ENCODE data around the gene RNU7-1. TPM values are rescaled to one million over a fixed set of nuclear protein-coding genes. Genes with fewer than 3 reads are reported as not detected.
A peak's percentile ranks its signal among the peaks of the same experiment; 100 is the strongest.

RNU7-1 gene
- total RNA-seq, 2 donors from 2014 or later: not detected

DNA sequence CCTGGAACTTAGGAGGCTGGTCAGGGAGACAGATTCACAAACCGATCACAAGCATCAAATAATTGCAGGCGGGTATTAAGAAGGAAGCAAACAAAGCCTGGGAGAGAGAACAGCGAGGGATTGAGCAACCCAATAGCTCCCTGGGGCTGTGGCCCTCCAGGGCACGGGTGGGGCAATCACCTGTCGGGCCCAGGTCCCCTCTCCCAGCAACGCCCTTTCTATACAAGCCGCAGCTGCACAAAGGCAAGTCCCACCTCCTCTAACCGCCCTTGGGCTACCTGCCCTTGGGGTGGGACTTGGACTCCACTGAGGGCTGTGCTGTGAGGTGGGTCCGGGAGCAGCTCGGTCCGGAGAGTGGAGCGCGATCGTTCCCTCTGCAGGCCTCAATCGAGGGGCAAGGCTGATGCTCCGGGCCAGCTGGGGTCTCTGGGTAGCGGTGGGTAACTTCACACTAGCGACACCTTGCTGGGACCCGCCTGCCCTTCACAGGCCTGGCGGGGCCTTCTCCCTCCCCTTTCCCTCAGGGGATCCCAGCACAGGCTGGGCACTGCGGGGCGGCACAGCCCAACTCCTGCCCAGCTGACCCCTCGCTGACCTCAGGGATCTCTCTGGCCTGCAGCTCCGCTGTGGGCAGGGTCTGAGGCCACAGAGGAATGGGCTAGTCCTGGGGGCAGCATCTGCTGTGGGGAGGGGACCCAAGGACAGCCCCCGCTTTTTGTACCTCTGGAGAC, 18.8 kb downstream of the RNU7-1 start:
- Mint-ChIP-seq H3K36me3 (ENCODE audit: insufficient read depth in 2 of 2) (peaks cover 4 to 21% of the 10 kb centered on the region in 2 donors), H3K4me3 (peak overlapping the region; percentile 87 to 93), H3K27ac (peak overlapping the region; percentile 98), H3K4me1 (ENCODE audit: low read depth) (peaks cover 89% of the 10 kb centered on the region), H3K27me3 (ENCODE audit: low read depth) (no peaks in the 10 kb centered on the region), H3K9me3 (no peaks in the 10 kb centered on the region)
- no peak for DNase-seq
- no peak for ATAC-seq (replicated peaks in 1 of 2)

- no peaks in the 10 kb centered on the region for H3K9me3 Mint-ChIP-seq
- peaks cover 4 to 20% of the 10 kb centered on the region in 2 donors for H3K36me3 Mint-ChIP-seq (ENCODE audit: insufficient read depth in 2 of 2)
- no peak for DNase-seq
- peak overlapping the region in 1 of 2 donors; percentile 13 for H3K4me3 Mint-ChIP-seq
- H3K4me1 Mint-ChIP-seq (ENCODE audit: low read depth): peaks cover 89% of the 10 kb centered on the region
- no peak for ATAC-seq (replicated peaks in 1 of 2)
- H3K27ac Mint-ChIP-seq: peak overlapping the region; percentile 86
- no peaks in the 10 kb centered on the region for H3K27me3 Mint-ChIP-seq (ENCODE audit: low read depth)
Observed at GRCh38 chr12:6963016-6963731, 19.6 kb downstream of the RNU7-1 start.

DNA sequence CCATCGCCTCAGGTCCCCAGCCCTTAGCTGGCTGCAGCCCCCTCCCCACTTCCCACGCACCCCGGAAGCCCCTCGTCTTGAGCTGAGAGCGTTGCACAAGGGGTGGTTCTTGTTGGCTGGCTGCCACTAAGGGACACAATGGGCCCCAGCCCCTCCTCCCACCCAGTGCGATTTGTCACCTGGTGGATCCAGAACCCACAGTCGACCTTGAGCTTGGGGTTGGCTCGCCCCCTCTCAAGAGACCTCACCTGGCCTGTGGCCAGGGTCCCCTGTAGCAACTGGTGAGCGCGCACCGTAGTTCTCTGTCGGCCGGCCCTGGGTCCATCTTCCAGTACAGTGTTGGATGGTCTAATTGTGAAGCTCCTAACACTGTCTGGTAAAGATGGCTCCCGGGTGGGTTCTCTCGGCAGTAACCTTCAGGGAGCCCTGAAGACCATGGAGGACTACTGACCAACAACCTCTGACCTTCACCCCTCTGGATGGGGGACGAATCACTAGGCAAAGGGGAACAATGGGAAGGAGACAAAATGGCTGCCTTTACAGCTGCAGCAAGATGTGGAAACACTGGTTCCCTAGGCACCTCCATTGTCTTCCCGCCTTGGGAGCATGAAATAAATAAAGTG, 20.3 kb downstream of the RNU7-1 start:
- Mint-ChIP-seq H3K4me3 (no peak overlapping the region), H3K27ac (peak overlapping the region; percentile 85), H3K36me3 (ENCODE audit: insufficient read depth in 2 of 2) (peaks cover 10 to 19% of the 10 kb centered on the region in 2 donors), H3K4me1 (ENCODE audit: low read depth) (peaks cover 89% of the 10 kb centered on the region), H3K9me3 (no peaks in the 10 kb centered on the region), H3K27me3 (ENCODE audit: low read depth) (no peaks in the 10 kb centered on the region)
- ATAC-seq (replicated peaks in 1 of 2) (no peak), DNase-seq (no peak)

- Mint-ChIP-seq H3K36me3 (ENCODE audit: insufficient read depth in 2 of 2) (peaks cover 14 to 21% of the 10 kb centered on the region in 2 donors), H3K27me3 (ENCODE audit: low read depth) (no peaks in the 10 kb centered on the region), H3K4me3 (no peak overlapping the region), H3K9me3 (no peaks in the 10 kb centered on the region), H3K4me1 (ENCODE audit: low read depth) (peaks cover 88% of the 10 kb centered on the region), H3K27ac (peak overlapping the region; percentile 85)
- DNase-seq (no peak), ATAC-seq (replicated peaks in 1 of 2) (no peak)
Observed at GRCh38 chr12:6964605-6965025, 21.0 kb downstream of the RNU7-1 start.

DNA sequence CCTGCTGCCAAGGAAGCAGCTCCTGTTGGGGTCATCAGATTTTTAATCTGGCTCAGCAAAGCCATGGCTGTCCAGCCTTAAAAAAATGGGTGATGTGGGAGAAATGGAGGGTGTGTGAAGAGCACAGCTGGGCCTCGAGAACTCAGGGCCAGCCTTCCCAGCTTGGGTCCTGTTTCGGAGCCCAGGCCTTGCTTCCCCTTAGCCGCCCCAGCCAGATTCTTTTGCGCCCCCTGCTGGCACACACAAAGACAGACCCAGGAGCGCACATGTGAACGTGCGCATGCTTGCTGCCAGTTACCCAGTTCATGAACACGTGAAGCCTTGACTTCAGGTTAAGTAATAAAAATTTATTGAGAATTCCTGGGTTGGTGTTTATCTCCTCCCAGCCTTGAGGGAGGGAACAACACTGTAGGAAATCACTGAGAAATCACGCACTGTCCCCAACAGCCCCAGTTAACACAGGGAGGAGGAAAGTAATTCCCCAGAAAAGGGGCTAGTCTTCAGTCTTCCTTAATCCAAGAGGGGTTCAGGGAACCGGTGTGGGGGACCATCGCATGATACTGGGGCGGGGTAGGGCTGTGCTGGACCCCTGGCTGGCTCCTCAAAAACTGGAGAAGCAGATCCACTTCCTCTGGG, 21.5 kb downstream of the RNU7-1 start:
- peak; percentile 33 to 37 for ATAC-seq (replicated peaks in 1 of 2)
- peaks cover 83% of the 10 kb centered on the region for H3K4me1 Mint-ChIP-seq (ENCODE audit: low read depth)
- H3K27me3 Mint-ChIP-seq (ENCODE audit: low read depth): no peaks in the 10 kb centered on the region
- H3K4me3 Mint-ChIP-seq: peak overlapping the region in 1 of 2 donors; percentile 29
- H3K36me3 Mint-ChIP-seq (ENCODE audit: insufficient read depth in 2 of 2): peaks cover 14 to 21% of the 10 kb centered on the region in 2 donors
- DNase-seq: peak; percentile 87 to 89
- no peaks in the 10 kb centered on the region for H3K9me3 Mint-ChIP-seq
- peak overlapping the region; percentile 85 for H3K27ac Mint-ChIP-seq

- ATAC-seq (replicated peaks in 1 of 2) (no peak), DNase-seq (no peak)
- Mint-ChIP-seq H3K36me3 (ENCODE audit: insufficient read depth in 2 of 2) (peaks cover 15 to 19% of the 10 kb centered on the region in 2 donors), H3K27ac (peak overlapping the region; percentile 85), H3K9me3 (no peaks in the 10 kb centered on the region), H3K4me3 (peak overlapping the region in 1 of 2 donors; percentile 29), H3K4me1 (ENCODE audit: low read depth) (peaks cover 79% of the 10 kb centered on the region), H3K27me3 (ENCODE audit: low read depth) (no peaks in the 10 kb centered on the region)
Observed at GRCh38 chr12:6965714-6966113, 22.1 kb downstream of the RNU7-1 start.

GRCh38 chr12:6966351-6966750, 22.7 kb downstream of the RNU7-1 start:
- Mint-ChIP-seq H3K4me3 (no peak overlapping the region), H3K9me3 (no peaks in the 10 kb centered on the region), H3K36me3 (ENCODE audit: insufficient read depth in 2 of 2) (peaks cover 17 to 22% of the 10 kb centered on the region in 2 donors), H3K27ac (peak overlapping the region; percentile 35), H3K4me1 (ENCODE audit: low read depth) (peaks cover 76% of the 10 kb centered on the region), H3K27me3 (ENCODE audit: low read depth) (no peaks in the 10 kb centered on the region)
- no peak for DNase-seq
- ATAC-seq (replicated peaks in 1 of 2): no peak

DNA sequence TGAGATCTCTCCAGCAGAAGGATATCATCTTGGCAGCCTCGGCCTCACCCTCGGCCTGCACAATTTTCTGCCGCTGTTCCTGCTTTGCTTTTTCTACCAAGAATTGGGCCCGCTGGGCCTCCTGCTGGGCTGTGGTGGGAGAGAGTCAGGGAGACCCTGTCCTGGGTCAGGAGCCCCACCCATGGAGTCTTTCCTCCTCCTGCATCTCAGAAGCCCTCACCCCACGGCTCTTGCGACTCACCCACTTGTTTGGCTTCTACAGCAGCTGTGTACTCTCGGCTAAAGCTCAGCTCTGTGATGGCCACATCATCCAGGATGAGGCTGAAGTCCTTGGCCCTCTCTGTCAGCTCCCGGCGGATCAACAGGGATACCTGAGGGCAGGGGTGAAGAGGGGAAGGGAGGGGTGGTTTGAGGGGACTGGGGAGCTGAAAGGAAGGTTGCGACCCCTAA, 24.1 kb downstream of the RNU7-1 start:
- ATAC-seq (replicated peaks in 1 of 2) (no peak), DNase-seq (no peak)
- H3K27ac Mint-ChIP-seq: no peak overlapping the region

GRCh38 chr12:6968426-6968825, 24.8 kb downstream of the RNU7-1 start:
- no peak for ATAC-seq (replicated peaks in 1 of 2)
- Mint-ChIP-seq H3K36me3 (ENCODE audit: insufficient read depth in 2 of 2) (peaks cover 17 to 23% of the 10 kb centered on the region in 2 donors), H3K27me3 (ENCODE audit: low read depth) (no peaks in the 10 kb centered on the region), H3K9me3 (no peaks in the 10 kb centered on the region), H3K4me1 (ENCODE audit: low read depth) (peaks cover 80% of the 10 kb centered on the region), H3K27ac (peak overlapping the region; percentile 92), H3K4me3 (peak overlapping the region; percentile 96 to 99)
- DNase-seq: no peak

More for the DNA sequence above, 24.1 kb downstream of the RNU7-1 start:
- no peaks in the 10 kb centered on the region for H3K9me3 Mint-ChIP-seq
- H3K4me3 Mint-ChIP-seq: no peak overlapping the region
- no peaks in the 10 kb centered on the region for H3K27me3 Mint-ChIP-seq (ENCODE audit: low read depth)
- peaks cover 75% of the 10 kb centered on the region for H3K4me1 Mint-ChIP-seq (ENCODE audit: low read depth)
- peaks cover 17 to 22% of the 10 kb centered on the region in 2 donors for H3K36me3 Mint-ChIP-seq (ENCODE audit: insufficient read depth in 2 of 2)

DNA sequence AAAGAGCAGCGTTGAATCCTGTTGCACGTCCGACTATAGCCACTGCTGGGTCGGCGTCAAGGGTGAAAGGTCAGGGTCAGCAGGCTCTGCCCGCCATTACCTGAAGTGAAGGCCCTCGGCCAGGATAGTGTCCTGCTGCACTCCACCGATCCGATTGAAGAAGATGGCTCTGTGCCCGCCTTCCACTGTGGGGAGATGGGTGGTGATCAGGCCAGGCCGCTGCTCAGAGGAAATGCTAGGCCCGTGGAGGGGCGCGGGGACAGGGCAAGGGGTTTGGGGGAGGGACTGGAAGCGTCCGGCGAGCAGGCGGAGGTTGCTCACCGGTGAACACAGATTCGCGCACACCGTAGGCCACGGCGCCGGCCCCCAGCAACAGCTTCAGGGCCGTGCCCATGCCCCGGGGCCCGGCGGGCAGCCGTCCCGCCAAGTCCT, 26.5 kb downstream of the RNU7-1 start:
- ATAC-seq (replicated peaks in 1 of 2) (peak; percentile 35 to 36), DNase-seq (peak in 1 of 2 donors; percentile 21)
- H3K27me3 Mint-ChIP-seq (ENCODE audit: low read depth): no peaks in the 10 kb centered on the region
- H3K9me3 Mint-ChIP-seq: no peaks in the 10 kb centered on the region
- H3K36me3 Mint-ChIP-seq (ENCODE audit: insufficient read depth in 2 of 2): peaks cover 17 to 26% of the 10 kb centered on the region in 2 donors
- peak overlapping the region; percentile 92 for H3K27ac Mint-ChIP-seq
- H3K4me3 Mint-ChIP-seq: peak overlapping the region; percentile 96 to 99
- H3K4me1 Mint-ChIP-seq (ENCODE audit: low read depth): peaks cover 71% of the 10 kb centered on the region

DNA sequence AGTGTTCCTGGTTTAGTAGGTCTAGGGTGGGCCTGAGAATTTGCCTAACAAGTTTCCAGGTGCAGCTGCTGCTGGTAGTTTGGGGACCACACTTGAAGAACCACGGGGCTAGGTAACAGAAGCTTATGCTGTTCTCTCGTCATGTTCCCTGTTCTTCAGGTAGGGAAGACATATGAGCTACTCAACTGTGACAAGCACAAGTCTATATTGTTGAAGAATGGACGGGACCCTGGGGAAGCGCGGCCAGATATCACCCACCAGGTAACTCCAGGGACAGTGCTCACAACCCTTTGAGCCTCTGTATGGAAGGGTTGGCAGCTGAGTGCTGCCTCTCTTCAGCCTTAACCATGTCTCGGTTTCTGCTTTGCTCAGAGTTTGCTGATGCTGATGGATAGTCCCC, 30.6 kb downstream of the RNU7-1 start:
- DNase-seq (no peak), ATAC-seq (replicated peaks in 1 of 2) (no peak)
- H3K4me3 Mint-ChIP-seq: no peak overlapping the region
- H3K4me1 Mint-ChIP-seq (ENCODE audit: low read depth): peaks cover 34% of the 10 kb centered on the region
- no peaks in the 10 kb centered on the region for H3K9me3 Mint-ChIP-seq
- H3K27me3 Mint-ChIP-seq (ENCODE audit: low read depth): no peaks in the 10 kb centered on the region
- H3K36me3 Mint-ChIP-seq (ENCODE audit: insufficient read depth in 2 of 2): peaks cover 10 to 32% of the 10 kb centered on the region in 2 donors
- H3K27ac Mint-ChIP-seq: peak overlapping the region; percentile 99

- Mint-ChIP-seq H3K27me3 (ENCODE audit: low read depth) (no peaks in the 10 kb centered on the region), H3K27ac (peak overlapping the region; percentile 83), H3K36me3 (ENCODE audit: insufficient read depth in 2 of 2) (peaks cover 9 to 32% of the 10 kb centered on the region in 2 donors), H3K9me3 (no peaks in the 10 kb centered on the region), H3K4me1 (ENCODE audit: low read depth) (peaks cover 31% of the 10 kb centered on the region), H3K4me3 (no peak overlapping the region)
- ATAC-seq (replicated peaks in 1 of 2) (no peak), DNase-seq (no peak)
Observed at GRCh38 chr12:6975297-6976032, 31.8 kb downstream of the RNU7-1 start.
